Coronary artery (tissue), 2 donors: ENCODE data around the gene ZDHHC16.
"Not testable (repeated sequence)": the region's sequence is repeated elsewhere in the genome, so short reads cannot be mapped to it uniquely, and the experiment has no call there.

ENCODE experiments used
- DNase-seq: peaks from one replicate; pipeline ENCODE4 v3.0.0-alpha.2; 2017; ENCODE audit warnings: low spot score
- H3K27ac ChIP-seq, 2 donors: fragments of 200-600 bp; sonication (generic); one replicate each; pipeline ENCODE4 v1.5.1; 2016 to 2019
- H3K4me3 ChIP-seq: fragments of 200-600 bp; sonication (generic); 2 replicates; pipeline ENCODE4 v1.5.1; 2016; ENCODE audit warnings: mild to moderate bottlenecking, moderate library complexity
- TF ChIP-seq, protein P1 (sequence below): fragments of 200-600 bp; sonication (generic); IDR thresholded peaks from one replicate; pipeline ENCODE4 v1.5.1; 2019; ENCODE audit warnings: antibody characterized with exemption

The ZDHHC16 gene

GRCh38 chr10:97445722-97446639 is at the start of gene ZDHHC16, which contains the start of gene EXOSC1:
Gene ZDHHC16, plus strand, starts transcription at chr10:97446175. Its CDS starts 5,501 bp downstream, at chr10:97451676.
Gene EXOSC1, minus strand, starts transcription at chr10:97446006. Its CDS starts 21 bp downstream, at chr10:97445985.
- TF ChIP-seq, protein P1, sequence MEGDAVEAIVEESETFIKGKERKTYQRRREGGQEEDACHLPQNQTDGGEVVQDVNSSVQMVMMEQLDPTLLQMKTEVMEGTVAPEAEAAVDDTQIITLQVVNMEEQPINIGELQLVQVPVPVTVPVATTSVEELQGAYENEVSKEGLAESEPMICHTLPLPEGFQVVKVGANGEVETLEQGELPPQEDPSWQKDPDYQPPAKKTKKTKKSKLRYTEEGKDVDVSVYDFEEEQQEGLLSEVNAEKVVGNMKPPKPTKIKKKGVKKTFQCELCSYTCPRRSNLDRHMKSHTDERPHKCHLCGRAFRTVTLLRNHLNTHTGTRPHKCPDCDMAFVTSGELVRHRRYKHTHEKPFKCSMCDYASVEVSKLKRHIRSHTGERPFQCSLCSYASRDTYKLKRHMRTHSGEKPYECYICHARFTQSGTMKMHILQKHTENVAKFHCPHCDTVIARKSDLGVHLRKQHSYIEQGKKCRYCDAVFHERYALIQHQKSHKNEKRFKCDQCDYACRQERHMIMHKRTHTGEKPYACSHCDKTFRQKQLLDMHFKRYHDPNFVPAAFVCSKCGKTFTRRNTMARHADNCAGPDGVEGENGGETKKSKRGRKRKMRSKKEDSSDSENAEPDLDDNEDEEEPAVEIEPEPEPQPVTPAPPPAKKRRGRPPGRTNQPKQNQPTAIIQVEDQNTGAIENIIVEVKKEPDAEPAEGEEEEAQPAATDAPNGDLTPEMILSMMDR = no peak
- Histone ChIP-seq H3K27ac (peak within 1 kb of the TSS; percentile 29 to 80), H3K4me3 (peak within 1 kb of the TSS; percentile 94)
- peak; percentile 93 for DNase-seq

DNA sequence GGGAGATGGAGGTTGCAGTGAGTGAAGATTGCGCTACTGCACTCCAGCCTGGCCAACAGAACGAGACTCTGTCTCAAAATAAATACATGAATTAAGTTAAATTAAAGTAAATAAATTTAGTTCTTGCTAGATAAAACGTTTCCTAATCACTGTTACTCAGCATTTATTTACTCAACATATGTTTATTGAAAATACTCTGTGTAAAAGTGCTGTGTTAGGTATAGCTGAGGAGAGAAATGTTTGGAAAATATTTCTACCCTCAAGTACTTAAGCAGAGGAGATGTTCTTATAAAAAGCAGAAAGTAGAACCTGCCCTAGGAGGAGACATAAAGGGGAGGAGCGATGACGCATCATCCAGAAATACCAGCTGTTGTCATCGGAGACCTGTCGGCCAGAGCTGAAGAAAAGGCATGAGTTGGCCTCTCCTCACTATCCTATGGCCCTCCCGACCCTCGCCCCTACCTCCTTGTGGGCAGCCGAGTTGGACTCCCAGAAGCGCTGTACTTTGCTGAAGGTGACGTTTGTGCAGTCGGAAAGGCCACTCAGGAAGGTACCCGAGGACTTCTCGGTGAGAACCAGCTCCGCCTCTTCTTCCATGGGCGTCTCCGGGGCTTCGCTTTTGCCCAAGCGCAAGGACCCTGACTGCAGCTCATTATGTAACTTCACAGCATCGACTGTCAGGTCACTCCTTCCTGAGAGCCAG is 46.0 kb upstream of the ZDHHC16 start:
- no peak for DNase-seq

GRCh38 chr10:97400665-97401454 is 45.1 kb upstream of the ZDHHC16 start, which contains the start of gene RRP12:
Gene RRP12, minus strand, starts transcription at chr10:97401340. Its CDS starts 109 bp downstream, at chr10:97401231.
- Histone ChIP-seq H3K27ac (peak within 1 kb of the TSS; percentile 38 to 80), H3K4me3 (peak within 1 kb of the TSS; percentile 85)
- DNase-seq = peak; percentile 89
- TF ChIP-seq, protein P1 = no peak

More for the DNA sequence above, 46.0 kb upstream of the ZDHHC16 start:
- H3K27ac ChIP-seq = peak overlapping the region in 1 of 2 donors; percentile 38
- H3K4me3 ChIP-seq = peak overlapping the region; percentile 85
- TF ChIP-seq, protein P1 = no peak

DNA sequence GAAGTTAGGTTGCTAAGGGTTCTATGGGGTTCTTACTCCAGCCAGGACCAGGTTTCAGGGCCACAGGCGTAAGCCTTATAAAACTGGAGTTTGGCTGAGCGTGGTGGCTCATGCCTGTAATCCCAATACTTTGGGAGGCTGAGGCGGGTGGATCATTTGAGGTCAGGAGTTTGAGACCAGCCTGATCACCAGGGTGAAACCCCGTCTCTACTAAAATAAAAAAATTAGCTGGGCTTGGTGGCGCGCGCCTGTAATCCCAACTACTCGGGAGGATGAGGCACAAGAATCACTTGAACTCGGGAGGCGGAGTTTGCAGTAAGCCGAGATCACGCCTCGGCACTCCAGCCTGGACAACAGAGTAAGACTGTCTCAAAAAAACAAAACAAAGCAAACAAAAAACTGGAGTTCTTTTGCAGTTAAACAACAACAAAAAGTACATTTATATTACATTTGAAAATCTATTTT is 44.5 kb upstream of the ZDHHC16 start:
- peak overlapping the region; percentile 38 to 80 for H3K27ac ChIP-seq
- no peak for DNase-seq
- TF ChIP-seq, protein P1 = no peak

DNA sequence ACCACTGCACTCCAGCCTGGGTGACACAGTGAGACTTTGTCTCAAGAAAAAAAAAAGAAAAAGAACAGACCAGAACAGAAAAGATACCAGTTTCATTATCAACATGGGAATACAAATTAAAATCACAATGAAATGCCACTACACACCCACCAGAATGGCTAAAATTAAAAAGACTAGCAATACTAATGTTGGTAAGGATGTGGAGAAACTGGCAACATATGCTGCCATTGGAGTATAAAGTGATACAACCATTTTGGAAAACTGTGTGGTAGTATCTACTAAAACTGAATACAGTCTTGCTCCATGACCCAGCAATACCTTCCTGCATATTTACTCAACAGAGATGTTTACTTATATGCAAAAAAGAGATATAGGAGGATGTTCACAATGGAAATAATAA is 41.9 kb upstream of the ZDHHC16 start:
- Histone ChIP-seq H3K27ac (no peak overlapping the region), H3K4me3 (no peak overlapping the region)
- DNase-seq = no peak
- TF ChIP-seq, protein P1 = no peak

More for the DNA sequence above, 44.5 kb upstream of the ZDHHC16 start:
- H3K4me3 ChIP-seq = peak overlapping the region; percentile 85

GRCh38 chr10:97406064-97406463 is 39.9 kb upstream of the ZDHHC16 start:
- TF ChIP-seq, protein P1 = no peak
- DNase-seq = no peak
- Histone ChIP-seq H3K4me3 (no peak overlapping the region), H3K27ac (no peak overlapping the region)

DNA sequence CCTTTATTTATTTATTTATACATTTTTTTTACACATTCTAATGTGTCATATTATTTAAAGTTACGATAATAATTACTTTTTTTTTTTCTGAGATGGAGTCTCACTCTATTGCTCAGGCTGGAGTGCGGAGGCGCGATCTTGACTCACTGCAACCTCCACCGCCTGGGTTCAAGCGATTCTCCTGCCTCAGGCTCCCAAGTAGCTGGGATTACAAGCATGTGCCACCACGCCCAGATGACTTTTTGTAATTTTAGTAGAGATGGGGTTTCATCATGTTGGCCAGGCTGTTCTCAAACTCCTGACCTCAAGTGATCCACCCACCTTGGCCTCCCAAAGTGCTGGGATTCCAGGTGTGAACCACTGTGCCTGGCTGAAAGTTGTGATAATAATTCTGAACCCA is 39.5 kb upstream of the ZDHHC16 start:
- not testable (repeated sequence) for H3K4me3 ChIP-seq, DNase-seq
- H3K27ac ChIP-seq = peak overlapping the region in 1 of 2 donors; percentile 7
